ENCODE results near the gene PRSS8.
"Not testable (repeated sequence)": the region's sequence is repeated elsewhere in the genome, so short reads cannot be mapped to it uniquely, and the experiment has no call there.

PRSS8 gene

GRCh38 chr16:31127182-31127581 is 8.3 kb downstream of the PRSS8 start:
- no peak for DNase-seq

GRCh38 chr16:31125844-31126243 is 9.7 kb downstream of the PRSS8 start:
- no peak for DNase-seq

- DNase-seq: no peak
Observed at GRCh38 chr16:31120129-31120528, 15.4 kb downstream of the PRSS8 start.

GRCh38 chr16:31118223-31119155 is 17.0 kb downstream of the PRSS8 start:
- no peak for DNase-seq

- DNase-seq: peak; percentile 98
Observed at GRCh38 chr16:31117384-31118222, 17.9 kb downstream of the PRSS8 start, which contains the start of gene KAT8. KAT8 (plus strand) TSS chr16:31117664; CDS start chr16:31117682, 18 bp downstream.

DNA sequence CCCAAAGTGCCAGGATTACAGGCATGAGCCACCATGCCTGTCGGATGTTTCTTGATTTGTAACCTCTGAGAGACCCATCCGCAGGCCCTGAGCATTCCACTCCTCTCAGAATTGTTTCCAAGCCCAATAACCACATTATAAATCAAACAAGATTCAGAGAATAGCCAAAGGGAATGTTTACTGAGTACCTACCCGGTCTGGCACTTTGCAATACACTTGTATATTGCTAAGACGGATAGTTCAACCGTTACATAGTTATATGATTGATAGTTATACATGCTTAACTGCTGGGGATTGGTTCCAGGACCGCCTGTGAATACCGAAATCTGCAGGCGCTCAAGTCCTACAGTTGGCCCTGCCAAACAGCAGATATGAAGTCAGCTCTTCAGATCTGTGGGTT is 21.1 kb downstream of the PRSS8 start:
- DNase-seq: no peak

DNA sequence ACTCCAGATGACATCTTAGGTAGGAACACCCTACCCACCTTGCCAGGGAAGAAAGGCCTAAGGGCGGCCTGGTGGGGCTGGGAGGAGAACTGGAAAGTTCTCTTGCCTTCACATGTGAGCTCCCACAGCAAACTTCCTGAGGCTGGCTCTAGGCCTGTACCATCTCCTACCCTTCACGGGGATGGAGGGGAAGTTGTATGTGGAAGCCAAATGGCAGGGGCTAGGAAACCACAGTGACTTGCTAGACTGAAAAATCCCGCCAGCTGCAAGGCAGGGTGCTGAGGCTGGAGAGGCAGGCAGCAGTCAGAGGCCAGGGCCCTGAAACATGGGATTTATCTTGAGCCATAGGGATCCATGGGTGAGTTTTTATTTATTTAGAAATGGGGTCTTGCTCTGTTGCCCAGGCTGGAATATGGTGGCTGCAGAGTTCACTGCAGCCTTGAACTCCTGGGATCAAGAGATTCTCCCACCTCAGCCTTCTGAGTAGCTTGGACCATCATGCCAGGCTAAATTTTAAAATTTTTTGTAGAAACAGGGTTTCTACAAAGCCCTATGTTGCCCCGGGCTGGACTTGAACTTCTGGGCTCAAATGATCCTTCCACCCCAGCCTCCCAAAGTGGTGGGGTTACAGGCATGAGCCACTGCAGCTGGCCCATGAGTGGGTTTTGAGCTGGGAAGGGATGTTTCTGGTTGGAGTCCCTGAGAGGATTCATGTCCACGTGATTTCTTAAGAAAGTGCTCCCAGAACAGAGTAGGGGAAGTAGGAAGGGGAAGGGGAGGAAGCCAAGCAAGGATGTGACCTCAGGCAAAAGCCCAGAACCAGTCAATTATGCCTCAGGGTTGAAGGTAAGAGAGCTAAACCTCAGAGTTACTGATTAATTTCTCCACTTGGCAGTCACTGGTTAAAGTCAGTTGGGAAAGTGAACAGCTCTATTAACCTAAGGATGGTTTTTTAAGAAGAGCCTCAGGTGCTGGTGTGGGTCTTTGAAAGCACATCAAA is 22.1 kb downstream of the PRSS8 start:
- DNase-seq: no peak

GRCh38 chr16:31112711-31113110 is 22.8 kb downstream of the PRSS8 start:
- no peak for DNase-seq

- DNase-seq: no peak
Observed at GRCh38 chr16:31111881-31112466, 23.6 kb downstream of the PRSS8 start.

DNA sequence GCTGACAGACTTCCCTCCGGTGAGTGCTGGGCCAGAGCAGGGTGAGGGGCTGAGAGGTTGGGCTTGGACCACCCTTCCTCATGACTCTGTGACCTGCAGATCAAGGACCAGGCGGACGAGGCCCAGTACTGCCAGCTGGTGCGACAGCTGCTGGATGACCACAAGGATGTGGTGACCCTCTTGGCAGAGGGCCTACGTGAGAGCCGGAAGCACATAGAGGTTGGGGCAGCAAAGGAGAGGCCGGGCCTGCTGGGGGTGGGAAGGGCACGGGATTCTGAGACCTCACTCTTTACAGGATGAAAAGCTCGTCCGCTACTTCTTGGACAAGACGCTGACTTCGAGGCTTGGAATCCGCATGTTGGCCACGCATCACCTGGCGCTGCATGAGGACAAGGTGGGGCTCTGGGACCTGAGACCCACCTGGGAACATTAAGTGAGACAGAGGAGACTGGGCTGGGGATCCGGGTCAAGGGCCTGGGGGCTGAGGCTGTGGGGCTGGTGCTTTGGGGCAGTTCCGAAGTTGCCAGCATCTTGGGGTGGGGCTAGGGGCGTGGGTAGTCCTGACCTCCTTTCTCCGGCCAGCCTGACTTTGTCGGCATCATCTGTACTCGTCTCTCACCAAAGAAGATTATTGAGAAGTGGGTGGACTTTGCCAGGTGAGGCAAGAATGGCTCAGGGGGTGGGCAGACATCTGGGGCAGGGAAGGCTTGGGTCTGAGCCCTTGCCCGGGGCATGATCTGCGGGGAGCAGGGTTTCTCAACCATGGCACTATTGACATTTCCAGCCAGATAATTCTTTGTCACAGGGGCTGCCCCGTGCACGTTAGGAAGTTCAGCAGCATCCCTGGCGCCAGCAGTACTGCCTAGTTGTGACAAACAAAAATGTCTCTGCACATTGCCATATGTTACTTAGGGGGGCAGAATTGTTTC is 25.2 kb downstream of the PRSS8 start:
- no peak for DNase-seq

- DNase-seq: no peak
Observed at GRCh38 chr16:31109622-31110021, 25.9 kb downstream of the PRSS8 start.

GRCh38 chr16:31108794-31109558 is 26.6 kb downstream of the PRSS8 start:
- no peak for DNase-seq

DNA sequence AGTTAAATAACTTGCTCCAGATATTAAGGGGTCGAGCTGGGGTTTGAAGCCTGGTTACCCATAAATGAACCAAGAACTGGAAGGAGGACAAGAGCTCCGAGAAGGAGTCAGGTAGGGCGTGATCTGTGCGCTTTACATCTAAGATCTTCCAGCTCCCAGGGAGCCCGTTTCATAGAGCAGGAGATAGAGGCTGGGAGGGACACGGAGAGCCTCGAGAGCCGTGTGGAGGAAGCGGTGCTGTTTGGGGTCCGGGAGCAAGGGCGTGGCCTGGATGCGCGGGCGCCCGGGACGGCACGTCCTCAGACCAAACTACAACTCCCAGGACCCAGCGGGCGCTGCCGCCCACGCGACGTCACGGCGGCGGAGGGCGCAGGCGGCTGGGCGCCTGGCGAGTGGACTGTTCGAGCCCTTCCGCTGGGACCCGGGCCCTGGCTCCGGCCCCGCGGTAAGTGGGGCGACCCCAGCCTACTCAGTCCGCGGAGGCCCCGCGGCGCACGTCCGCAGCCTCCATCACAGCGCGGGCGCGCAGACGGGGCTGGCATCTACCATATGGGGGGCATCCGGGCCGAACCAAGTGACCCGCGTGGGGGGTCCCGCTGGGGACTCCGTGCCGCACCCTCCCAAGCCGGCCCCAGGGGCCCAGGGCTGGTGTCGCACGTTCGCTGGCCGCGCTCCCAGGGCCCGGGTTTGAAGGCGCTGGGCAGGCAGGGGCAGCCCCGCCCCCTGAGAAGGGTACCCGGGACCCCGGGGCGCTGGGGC is 27.3 kb downstream of the PRSS8 start, which contains the start of gene BCKDK:
BCKDK (plus strand) TSS at position 352 of the 759 bp plus-strand sequence. CDS start 838 bp downstream, outside the sequence.
- peak; percentile 86 to 88 for DNase-seq

DNA sequence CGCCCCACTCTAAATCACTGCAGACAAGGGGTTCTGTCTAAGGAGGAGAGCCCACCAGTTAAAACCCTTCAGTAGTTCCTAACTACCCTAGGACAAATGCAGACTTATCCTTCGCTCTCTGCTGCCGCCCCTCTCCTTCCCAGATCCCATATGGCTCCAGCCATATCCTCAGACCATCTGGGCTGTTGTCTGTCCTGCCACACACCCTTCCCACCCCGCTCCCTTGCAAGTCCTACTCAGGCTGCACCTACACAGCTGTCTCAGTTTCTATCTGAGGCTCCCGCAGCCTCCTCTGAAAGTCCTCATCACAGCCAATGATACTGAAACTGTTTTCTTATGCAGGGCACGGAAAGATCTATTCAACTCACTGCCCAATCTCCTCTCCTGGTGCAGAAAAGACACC is 28.1 kb downstream of the PRSS8 start:
- peak; percentile 65 to 69 for DNase-seq

DNA sequence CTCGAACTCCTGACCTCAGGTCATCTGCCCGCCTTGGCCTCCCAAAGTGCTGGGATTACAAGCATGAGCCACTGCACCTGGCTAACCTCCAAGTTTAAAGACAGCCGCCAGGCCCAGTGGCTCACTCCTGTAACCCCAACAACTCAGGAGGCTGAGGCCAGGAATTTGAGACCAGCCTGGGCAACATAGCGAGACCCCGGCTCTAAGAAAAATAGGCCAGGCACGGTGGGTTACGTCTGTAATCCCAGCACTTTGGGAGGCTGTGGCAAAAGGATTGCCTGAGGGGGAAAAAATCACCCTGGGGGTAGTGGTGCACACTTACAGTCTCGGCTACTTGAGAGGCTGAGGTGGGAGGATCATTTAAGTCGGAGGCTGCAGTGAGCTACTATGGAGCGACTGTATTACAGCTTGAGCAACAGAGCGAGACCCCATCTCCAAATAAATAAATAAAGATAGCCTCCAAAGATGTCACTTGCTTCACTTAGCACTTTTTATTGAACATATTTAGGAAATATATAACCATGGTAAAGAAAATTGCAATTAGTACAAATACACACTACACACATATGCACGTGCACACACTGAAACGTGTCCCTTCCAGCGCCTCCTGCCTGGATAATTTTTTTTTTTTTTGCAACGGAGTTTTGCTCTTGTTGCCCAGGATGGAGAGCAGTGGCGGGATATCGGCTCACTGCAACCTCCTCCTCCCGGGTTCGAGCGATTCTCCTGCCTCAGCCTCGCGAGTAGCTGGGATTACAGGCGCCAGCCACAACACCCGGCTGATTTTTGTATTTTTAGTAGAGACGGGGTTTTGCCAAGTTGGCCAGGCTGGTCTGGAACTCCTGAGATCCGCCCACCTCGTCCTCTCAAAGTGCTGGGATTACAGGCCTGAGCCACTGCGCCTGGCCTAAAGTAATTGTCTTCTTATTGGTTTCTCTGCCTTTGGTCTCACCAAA is 28.7 kb downstream of the PRSS8 start:
- no peak for DNase-seq

DNA sequence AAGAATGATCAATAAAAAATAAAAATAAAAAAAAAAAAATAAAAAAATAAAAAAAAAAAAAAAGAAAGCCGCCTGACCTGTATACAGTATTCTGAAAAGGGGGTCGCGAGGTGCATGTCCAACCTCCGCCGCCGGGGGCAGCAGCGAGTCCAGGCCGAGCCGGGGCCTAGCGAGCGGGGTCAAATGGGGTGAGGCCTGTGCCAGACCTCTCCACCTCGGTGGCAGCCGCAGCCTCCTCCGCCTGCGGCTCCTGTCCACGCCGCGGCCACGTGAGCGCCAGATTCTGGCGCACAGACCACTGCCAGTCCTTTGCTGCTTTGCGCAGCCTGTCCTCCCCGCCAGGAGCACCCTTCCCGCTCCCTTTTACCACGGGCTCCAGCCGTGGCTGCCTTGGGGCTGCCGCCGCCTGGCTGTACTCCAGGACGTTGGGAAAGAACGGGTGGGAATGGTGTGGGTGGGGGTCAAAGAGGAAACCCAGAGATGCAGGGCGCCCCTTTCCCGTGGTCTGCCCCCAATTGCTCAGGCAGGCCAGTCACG is 29.8 kb downstream of the PRSS8 start:
- DNase-seq: peak; percentile 94 to 97

- DNase-seq: not testable (repeated sequence)
Observed at GRCh38 chr16:31100876-31101641, 34.5 kb downstream of the PRSS8 start.
